ENCODE data around the gene CCND1.

CCND1 gene

DNA sequence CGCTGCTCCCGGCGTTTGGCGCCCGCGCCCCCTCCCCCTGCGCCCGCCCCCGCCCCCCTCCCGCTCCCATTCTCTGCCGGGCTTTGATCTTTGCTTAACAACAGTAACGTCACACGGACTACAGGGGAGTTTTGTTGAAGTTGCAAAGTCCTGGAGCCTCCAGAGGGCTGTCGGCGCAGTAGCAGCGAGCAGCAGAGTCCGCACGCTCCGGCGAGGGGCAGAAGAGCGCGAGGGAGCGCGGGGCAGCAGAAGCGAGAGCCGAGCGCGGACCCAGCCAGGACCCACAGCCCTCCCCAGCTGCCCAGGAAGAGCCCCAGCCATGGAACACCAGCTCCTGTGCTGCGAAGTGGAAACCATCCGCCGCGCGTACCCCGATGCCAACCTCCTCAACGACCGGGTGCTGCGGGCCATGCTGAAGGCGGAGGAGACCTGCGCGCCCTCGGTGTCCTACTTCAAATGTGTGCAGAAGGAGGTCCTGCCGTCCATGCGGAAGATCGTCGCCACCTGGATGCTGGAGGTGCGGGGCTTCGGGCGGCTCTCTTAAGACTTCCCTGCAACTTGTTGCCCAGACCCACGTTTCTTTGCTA, at the start of gene CCND1:
Gene CCND1 (plus strand): TSS at position 162 of the 587 bp plus-strand sequence. CDS start 158 bp downstream, at position 320.
- no peak for DNase-seq

GRCh38 chr11:69592986-69593650, 47.8 kb upstream of the CCND1 start:
- no peak for DNase-seq

DNA sequence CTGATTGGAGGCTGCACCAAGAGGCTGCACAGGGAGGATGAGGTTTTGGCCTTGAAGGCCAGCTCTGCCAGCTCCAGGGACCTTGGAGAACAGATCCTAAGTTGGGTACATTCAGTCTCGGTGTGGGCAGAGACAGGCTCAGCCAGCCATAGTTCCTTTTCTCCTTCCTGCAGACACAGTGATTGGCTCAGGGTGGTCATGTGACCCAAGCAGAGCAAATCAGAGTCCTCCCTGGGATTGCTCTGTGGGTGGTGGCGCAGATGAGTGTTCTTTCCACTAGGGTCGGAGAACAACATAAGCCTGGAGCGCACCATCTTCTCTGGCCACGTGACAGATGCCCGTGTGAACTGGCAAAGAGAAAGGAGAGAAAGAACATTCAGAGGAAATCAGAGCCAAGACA, 47.1 kb upstream of the CCND1 start:
- no peak for DNase-seq

DNA sequence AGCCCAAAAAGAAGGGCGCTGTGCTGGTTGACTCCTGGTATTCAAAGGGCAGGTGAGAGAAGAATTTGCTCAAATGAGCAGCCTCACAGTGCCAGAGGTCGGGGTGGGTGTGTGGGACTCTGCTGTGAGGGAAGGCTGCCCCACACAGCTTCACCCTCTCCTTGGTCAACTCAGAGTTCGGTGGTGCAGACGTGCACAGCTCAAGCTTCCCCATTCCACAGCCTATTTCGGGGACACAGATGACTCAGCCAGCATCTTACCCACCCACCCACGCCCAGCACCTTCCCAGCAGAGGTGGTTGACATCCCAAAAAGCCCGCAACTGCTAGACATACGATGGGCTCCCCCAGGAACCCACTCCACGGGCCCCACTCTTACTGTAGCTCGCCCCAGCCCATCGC, 46.5 kb upstream of the CCND1 start:
- no peak for DNase-seq

- DNase-seq = no peak
These were observed 44.9 kb upstream of the CCND1 start for GRCh38 chr11:69595805-69596665.

GRCh38 chr11:69598147-69598546, 42.8 kb upstream of the CCND1 start:
- no peak for DNase-seq

GRCh38 chr11:69599502-69599901, 41.5 kb upstream of the CCND1 start:
- no peak for DNase-seq

DNA sequence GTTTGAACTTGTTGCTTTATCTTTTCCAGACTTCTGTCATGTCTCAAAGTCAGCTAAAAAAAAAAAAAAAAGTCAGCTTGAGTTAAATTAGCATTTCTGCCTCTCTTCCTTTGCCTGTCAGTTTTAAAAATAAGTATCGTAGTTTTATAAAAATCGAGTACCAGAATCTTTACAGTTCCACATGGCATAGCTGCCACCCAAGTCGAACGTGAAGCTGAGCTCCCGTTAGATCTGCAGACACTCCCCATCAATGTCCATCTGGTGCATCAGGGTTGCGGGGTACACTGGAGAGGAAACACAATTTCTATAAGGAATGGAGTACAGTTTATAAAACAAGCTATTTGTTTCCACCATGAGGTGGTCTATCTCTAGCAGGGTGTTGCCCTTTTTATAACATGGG, 41.0 kb upstream of the CCND1 start:
- no peak for DNase-seq

GRCh38 chr11:69601011-69601975, 39.7 kb upstream of the CCND1 start:
- no peak for DNase-seq

DNA sequence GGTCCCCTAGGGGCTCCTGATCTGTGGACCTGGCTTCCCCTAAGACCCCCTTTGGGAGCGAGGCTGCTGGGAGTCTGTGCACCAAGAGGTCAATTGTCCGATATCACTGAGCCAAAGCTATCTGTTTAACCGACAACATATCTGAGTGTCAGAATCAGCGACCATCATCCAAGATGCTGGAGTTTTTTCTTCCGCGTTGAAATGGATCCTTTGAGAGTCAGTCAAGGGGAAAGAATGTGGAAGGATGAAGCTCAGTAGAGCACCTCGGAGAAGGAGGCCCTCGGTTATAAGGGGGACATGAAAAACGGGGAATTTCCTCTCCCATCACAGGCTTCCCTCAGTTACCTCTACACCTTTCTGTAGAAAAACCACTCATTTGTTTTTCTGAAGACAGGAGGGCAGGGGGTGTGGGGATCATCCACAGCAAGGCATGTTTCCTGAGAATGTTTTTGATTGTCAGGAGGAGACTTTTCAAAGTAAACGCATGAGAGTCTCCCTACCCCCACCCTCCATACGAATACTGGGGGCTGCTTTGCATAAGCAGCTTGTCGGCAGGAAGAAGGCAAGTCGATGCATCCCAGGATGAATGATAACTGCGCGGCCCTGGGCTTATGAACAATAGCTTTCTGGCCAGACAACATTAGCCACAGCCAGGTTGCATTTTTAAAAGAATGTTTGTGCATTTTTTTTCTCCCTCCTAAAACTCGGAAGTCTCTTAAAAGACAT, 37.7 kb upstream of the CCND1 start:
- no peak for DNase-seq

GRCh38 chr11:69604055-69604454, 36.9 kb upstream of the CCND1 start:
- no peak for DNase-seq

DNA sequence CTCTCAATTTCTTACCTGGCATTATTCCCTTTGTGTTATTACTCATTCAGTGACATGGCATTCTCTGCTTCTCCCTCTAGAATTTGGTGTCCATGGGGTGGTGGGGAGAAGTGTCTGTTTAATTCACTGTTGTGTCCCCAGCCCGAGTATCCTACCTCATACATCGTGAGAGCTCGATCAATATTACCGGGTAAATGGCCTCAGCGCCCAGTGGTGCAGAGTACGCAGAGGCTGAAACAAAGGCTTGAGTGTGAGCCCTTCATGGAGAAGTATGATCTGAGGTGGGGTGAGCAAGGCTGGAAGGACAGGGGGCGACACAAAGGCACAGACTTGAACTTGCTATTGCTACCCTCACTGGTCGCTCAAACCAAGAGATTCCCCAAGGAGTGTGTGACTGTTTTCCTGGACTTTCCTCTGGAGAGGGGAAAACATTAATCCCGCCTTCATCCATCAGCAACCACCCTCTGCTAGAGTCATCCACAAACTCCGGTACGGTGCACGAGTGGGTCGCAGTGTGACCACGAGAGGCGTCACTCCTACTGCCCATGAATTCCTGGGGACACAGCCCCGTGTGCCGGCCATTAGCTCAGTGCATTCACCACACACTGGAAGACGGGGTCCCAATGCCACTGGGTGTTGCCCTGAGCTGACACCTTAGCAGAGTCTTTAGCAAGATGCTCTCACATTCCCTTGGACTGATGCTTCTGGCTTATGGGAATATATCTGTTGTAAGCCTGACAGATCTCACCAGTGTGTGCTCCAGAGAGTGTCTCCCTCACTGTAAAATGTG, 35.0 kb upstream of the CCND1 start:
- no peak for DNase-seq

GRCh38 chr11:69609351-69609750, 31.6 kb upstream of the CCND1 start:
- DNase-seq = no peak

DNA sequence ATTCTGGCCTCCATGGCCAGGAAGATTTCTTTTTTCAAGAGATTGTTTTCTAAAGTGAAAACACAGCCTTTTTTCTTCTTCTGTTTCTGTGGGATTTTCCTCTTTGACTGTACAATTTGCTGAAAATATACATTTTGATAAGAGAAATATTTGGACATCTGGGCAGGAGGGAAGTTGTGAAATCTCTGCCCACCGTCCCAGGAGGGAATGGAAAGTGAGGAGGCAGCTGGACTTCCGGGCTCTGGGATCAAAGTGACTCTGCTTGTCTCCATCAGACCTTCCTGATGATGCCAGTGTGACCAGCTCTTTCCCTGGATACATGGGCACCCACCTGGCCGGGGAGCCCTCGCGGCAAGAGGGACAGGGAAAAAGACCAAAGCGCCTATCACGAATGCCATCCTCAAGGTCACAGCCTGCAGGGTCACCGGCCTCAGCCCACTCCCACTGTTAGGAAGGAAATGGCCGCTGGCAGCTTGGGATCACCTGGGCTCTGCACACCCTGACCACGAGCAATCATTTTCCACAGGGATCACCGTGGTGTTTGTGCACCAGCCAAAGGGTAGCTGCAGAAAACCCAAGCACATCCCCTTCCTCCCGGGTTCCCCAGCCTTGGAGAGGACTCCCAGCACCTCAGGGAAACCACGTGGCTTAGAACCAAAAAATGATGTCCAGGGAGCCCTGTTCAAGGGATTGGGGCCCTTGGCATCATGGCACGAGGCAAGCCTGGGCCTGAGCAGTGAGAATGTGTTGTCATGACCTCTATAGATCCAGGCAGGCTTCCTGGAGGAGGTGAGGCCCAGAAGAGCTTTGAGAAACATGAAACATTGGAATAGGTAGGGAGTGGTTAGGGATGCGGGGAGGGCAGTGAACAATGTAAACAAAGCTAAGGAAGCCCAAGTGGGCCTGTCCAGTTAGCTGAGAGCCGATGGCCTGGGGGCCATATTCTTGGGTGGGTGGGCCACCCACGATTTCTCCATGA, 29.1 kb upstream of the CCND1 start:
- no peak for DNase-seq

DNA sequence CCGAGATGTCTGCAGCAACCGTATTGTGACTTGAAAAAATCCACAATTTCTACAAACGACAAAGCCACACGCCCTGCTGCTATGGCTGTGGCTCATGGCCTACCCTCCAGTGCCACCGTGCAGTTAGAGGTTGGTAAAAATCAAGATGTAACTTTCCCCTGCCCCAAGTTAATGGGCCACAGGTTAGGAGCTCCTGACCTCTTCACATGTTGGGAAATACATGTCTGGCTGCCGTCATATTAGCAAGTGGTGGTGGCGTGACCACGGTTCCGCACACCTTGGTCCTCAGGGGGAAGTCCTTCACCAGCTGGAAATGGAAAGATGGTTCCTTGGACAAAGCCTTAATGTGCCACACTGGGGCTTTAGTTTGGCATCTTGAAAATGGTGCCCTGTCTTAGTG, 27.4 kb upstream of the CCND1 start:
- DNase-seq = no peak

GRCh38 chr11:69614085-69614484, 26.9 kb upstream of the CCND1 start:
- DNase-seq = no peak

DNA sequence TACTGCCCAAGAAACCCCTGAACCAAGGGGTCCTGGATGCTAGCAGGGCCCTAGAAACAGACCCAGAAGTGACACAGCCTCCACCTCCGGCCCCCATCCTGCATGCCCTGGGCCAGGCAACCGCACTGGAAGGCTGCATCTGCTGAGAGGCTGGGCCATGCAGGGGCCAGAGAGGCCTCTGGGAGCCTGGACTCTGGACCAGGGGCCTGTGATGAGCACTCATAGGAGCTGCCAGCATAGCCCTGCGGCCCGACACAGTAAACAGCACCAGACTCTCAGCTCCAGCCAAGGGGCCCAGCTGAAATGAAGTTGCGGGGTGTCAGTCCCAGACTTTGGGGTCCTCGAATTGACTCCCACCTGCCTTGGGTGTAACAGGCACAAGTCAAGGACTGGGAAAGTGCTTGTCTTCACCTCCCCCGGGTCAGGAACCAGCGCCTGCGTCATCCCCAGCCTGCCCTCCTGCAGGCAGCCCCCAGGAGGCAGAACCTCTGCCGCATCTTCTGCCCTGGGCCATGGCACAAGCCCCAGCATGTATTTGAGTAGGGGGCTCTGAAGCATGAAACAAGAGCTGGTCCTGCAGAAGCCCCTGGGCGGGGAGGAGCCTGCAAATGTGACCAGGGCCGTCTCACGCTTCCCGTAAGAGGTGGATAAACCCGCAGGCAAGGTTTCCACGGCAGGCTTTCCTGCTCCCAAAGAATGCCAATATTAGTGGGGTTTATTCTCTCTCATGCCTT, 25.2 kb upstream of the CCND1 start:
- DNase-seq = no peak

- DNase-seq = no peak
These were observed 23.7 kb upstream of the CCND1 start for GRCh38 chr11:69617220-69617619.

GRCh38 chr11:69617682-69618081, 23.3 kb upstream of the CCND1 start:
- no peak for DNase-seq
